ENCODE results near the gene CARD14.

DNA sequence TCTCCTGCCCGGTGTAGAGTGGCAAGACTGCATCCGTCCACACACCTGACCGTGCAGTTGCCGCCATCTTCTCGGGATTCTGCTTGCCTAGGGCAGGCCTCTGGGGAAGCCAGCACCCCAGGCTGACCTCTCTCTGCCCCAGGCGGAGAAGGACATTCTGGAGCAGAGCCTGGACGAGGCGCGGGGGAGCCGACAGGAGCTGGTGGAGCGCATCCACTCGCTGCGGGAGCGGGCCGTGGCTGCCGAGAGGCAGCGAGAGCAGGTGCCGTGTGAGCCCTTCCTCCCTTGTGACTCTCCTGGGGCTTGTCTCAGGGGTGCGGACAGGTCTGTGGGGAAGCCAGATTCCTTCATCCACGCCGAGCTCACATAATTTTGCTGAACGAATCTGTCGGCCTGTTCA lies 19.8 kb downstream of the CARD14 start:
- TF ChIP-seq POLR2A (IDR thresholded peaks at IDR 0.05; ENCODE audit: low read depth, low read length): no peak
- TF ChIP-seq TAF1 (IDR thresholded peaks at IDR 0.05; ENCODE audit: borderline replicate concordance, low read depth, low read length): no peak
